A673 (cell line): ENCODE measurements around the gene DUS3L.
"Not testable (repeated sequence)": the region's sequence is repeated elsewhere in the genome, so short reads cannot be mapped to it uniquely, and the experiment has no call there.

Experiments
- CTCF ChIP-seq: fragments of 300-800, 200-600 bp; sonication (generic); conservative IDR thresholded peaks from 2 replicates; pipeline ENCODE4 v1.5.1; 2017; ENCODE audit warnings: low read depth, mild to moderate bottlenecking, antibody characterized with exemption, low read length, moderate library complexity, mixed read lengths
- EZH2 ChIP-seq: fragments of 200-600 bp; sonication (generic); IDR thresholded peaks from 2 replicates; pipeline ENCODE4 v1.6.1; 2017; ENCODE audit warnings: borderline replicate concordance, low read depth, mild to moderate bottlenecking, mixed read lengths, antibody characterized with exemption, low read length; ENCODE audit not compliant: poor library complexity, severe bottlenecking

GRCh38 chr19:5780916-5781315, 10.0 kb downstream of the DUS3L start:
- not testable (repeated sequence) for TF ChIP-seq CTCF, EZH2
